GM04503 (cell line): ENCODE measurements around the gene PACS2.
"Not testable (repeated sequence)": the region's sequence is repeated elsewhere in the genome, so short reads cannot be mapped to it uniquely, and the experiment has no call there.

ENCODE experiments used
- DNase-seq: peaks from one replicate; pipeline ENCODE4 v3.0.0-alpha.2; 2012; ENCODE audit warnings: low read depth

The PACS2 gene

GRCh38 chr14:105332350-105332874 is 17.9 kb downstream of the PACS2 start:
- no peak for DNase-seq

DNA sequence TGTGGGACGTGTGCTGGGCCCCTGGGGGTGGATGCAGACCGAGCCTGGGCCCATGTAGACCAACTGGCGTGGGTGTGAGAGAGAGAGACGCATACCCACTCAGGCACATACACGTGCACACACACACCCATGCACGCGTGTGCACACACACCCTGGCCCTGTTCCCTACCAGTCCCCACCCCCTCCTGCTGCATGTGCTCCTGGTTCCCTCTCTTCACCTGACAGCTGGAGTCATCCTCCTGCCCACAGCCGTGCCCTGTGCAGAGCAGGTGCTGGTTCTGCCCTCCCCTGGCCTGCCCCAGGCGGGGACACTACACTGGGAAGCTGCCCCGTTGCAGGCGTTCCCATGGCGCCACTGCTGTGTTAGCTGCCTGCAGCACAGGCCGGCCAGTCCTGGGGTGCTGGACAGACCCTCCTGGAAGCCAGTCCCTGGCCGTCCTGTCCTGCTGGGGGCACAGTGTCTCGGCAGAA is 18.5 kb downstream of the PACS2 start:
- no peak for DNase-seq

DNA sequence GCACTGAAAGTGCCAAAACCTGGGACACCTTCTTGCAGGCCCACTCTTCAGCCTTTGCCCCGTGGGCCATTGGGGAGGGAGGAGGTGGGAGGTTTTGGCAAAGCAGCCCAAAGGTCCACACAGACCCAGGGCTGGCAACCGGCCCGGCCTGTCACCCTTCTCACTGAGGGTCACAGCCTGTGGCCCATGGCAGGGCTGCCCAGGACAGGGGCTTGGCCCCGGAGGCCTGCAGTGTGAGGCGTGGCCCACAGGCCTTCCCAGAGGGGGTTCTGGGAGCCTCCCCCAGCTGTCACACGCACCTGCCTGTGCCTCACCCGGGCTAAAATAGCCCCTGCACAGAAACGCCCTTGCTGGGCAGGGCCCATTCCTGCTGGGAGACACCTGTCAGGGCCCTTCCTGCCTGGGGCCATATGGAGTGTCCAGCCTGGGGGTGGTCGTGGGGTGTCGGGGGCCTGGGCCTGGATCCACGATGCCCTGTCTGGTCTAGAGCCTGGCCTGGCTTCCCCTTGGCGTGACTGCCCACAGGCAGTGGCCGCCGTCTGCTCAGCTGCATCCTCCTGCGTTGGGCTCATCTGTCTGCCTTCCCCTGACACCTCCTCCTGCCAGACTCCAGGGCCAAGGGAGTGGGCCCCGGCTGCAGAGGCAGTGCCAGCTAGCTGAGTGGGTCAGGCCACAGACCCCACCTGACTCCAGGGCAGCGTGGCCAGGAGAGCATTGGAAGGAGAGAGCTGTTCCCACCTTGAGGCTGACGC is 19.2 kb downstream of the PACS2 start:
- DNase-seq = no peak

- no peak for DNase-seq
Measured at GRCh38 chr14:105334383-105335230, 20.1 kb downstream of the PACS2 start.

DNA sequence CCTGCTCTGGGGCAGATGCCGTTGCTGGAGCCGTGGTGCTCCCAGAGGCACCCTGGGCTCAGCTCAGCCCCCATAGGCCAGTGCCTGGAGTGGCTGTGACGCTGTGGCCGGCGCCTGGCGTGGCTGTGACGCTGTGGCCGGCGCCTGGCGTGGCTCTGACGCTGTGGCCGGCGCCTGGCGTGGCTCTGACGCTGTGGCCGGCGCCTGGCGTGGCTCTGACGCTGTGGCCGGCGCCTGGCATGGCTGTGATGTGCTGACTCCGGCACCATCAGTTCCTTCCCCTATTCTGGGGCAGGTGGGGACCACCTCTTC is 20.6 kb downstream of the PACS2 start:
- DNase-seq = not testable (repeated sequence)

DNA sequence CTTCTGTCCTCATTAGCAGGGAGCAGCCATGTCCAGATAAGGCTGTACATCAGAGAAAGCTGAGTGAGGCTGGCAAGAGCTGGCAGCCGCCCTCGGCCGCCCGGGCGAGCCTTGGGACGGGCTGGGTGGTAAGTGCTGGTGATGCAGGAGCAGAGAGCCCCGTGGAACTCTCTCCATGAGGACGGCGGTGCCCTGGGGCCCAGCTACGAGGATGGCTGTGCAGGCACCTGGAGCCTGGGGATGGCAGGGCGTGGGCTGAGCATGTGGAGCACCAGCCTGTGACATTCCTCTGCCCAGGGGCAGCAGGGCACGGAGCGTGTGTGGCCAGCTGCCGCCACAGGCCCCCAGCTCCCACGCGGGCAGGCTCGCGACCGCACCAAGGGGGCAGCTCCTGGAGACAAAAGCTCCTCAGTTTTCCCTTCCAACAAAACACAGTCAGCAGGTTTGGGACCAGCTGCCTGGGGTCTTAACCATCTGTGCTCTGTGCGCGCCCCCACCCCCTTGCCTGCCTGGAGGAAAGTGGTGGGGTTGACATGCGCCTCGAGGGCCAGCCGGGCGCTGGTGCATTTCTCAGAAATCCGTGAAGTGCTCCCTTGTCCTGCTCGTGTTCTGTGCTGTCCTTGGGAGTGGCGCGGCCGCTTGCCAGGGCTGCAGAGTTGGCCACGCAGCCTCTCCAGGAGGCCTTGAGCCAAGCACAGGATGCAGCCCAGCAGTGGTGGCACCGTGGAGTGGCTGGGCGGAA is 21.4 kb downstream of the PACS2 start:
- no peak for DNase-seq

- DNase-seq = no peak
Measured at GRCh38 chr14:105336477-105337287, 22.1 kb downstream of the PACS2 start.

- no peak for DNase-seq
Measured at GRCh38 chr14:105337433-105337832, 22.9 kb downstream of the PACS2 start.

GRCh38 chr14:105337966-105338741 is 23.6 kb downstream of the PACS2 start:
- no peak for DNase-seq

- DNase-seq = no peak
Measured at GRCh38 chr14:105340821-105341733, 26.5 kb downstream of the PACS2 start.

DNA sequence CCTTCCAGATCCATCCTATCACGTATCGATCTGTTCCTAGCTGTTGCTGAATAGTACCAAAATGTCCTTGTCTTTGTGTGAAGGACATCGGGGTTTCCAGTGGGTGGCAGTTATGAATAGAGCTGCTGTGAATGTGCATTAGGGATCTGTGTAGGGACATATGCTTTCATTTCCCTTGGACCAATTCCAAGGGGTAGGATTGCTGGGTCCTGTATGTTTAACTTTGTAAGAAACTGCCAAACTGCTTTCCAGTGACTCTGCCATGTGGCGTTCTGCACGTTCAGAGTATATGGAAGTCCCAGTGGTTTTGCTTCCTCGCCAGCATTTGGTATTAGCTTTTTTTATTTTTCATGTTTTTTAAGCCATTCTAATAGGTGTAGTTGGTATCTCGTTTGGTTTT is 28.6 kb downstream of the PACS2 start:
- DNase-seq = no peak

DNA sequence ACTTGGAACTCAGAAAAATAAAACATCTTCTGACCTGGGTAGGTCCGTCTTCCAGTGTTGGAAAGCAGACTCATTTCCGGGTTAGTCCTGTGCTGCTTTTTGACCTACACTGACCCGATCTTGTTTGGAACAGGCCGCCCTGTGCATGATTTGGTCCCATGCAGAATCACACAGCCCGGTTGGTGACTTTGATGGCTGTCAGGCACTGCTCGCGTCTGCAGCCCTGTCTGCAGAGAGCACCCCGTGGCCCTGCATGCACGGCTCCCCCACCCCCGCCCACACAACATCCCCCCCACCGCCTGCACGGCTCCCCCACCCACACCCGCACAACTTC is 31.6 kb downstream of the PACS2 start:
- DNase-seq = no peak

DNA sequence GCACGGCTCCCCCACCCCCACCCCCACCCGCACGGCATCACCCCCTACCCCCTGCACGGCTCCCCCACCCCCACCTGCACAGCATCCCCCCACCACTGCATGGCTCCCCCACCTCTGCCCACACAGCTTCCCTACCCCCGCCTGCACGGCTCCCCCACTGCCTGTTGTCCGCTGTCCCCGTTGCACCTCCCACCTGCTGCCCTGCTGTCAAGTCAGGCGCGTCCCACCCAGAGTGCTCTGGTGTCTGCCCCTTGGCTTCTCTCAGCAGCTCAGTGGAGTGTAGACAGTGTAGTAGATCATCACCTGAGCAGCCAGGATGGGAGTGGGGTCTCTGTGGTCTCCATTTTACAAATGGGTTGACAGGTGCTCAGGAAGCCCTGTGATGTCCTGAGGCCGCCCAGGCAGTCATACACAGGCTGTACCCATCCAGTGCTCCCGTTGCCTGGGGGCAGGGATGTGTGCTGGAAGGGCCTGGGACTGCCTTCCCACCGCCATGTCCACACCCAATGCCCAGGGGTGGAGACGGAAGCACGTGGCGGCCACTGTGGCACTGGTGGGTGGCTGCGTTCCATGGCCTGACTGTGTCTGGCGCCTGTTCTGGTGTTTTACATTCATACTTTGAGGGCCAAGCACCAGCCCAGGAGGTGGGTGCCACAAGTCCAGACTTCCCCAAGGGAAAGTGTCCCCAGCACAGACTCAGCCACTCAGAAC is 32.5 kb downstream of the PACS2 start:
- no peak for DNase-seq

DNA sequence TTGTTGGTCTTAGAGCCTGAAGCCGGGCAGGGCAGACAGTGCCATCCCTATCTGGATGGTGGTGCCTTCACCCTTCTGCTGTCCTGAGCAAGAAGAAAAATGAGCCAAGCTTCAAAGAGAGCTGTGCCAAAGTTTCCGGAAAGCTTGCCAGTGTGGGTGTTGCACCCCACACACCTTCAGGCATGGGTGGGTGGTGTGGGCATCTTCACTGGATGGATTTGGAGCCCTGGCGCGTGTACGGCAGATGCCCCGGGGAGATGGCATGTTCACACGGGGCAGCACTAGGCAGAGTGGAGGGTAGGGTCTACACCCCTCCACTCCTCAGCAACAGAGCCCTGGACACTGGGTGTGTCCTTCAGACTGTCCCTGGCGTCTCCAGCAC is 33.0 kb downstream of the PACS2 start:
- no peak for DNase-seq

- DNase-seq = no peak
Measured at GRCh38 chr14:105348169-105348944, 33.8 kb downstream of the PACS2 start.

- DNase-seq = no peak
Measured at GRCh38 chr14:105348945-105349699, 34.6 kb downstream of the PACS2 start.

GRCh38 chr14:105349992-105350391 is 35.4 kb downstream of the PACS2 start:
- no peak for DNase-seq
